Measurements from ENCODE around the gene ATAD3C. TPM values are rescaled to one million over a fixed set of nuclear protein-coding genes. Genes with fewer than 3 reads are reported as not detected.
"Not testable (repeated sequence)": the region's sequence is repeated elsewhere in the genome, so short reads cannot be mapped to it uniquely, and the experiment has no call there.

Gene ATAD3C
- total and polyA plus RNA-seq, 2 donors (not counting 3 experiments of a cell fraction or from before 2014, with no cell fraction given), result 0.01 TPM; not detected in 1

DNA sequence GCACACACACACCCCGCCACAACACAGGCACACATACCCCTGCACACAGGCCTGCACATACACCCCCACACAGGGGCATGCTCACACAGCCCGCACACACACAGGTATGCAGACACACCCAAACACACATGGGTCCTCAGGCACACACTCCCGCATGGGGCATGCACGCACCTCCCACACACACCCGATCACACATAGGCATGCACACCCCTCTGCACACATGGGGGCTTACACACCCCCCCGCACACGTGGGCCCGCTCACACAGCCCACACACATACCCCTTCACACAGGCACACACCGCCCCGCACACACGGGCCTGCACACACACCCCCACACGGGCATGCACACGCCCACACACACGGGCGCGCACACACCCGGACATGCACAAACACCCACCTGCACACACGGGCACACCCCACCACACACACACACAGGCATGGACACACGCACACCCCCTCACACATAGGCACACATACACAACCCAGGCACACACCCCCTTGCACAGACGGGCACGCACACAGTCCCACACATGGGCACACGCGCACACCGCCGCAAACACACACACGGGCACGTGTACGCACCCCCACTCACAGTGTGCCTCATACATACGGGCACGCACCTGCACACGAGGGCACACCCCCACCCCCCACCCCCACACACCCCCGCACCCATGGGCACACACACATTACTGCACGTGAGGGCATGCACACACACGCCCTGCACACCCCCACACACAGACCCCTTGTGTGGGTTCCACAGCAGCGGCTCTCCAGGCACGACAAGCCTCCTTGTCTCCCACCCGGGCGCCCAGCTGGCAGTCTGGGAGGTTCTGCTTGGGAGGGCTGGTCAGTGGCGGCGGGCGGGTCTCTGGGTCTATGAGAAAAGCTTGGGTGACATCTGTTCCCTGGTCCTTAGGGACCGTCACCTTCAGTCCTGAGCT is 30.3 kb downstream of the ATAD3C start:
- H2AFZ ChIP-seq (ENCODE audit: low read depth, low read length), result no peak overlapping the region
- H3K79me2 ChIP-seq (ENCODE audit: control insufficient read depth, insufficient read depth, low read length), result peaks cover 14% of the 10 kb centered on the region
- no peak overlapping the region for H3K9ac ChIP-seq (replicated peaks; ENCODE audit: extremely low read depth, insufficient read depth, low read length)
- no peak overlapping the region for H3K27ac ChIP-seq (ENCODE audit: insufficient read depth, low read depth, low read length)
- ChIA-PET CTCF (no interaction called here), POLR2A (no interaction called here)
- H3K9me1 ChIP-seq (replicated peaks; ENCODE audit: control insufficient read depth, extremely low read depth, insufficient read depth, low read length), result no peaks in the 10 kb centered on the region
- no peak for FAIRE-seq
- no TSS peak for BruUV-seq (replicated peaks)
- no peaks in the 10 kb centered on the region for H3K9me3 ChIP-seq (replicated peaks; ENCODE audit: control insufficient read depth, insufficient read depth, low read length)
- no peak overlapping the region for H3K4me3 ChIP-seq (replicated peaks in 1 of 3; ENCODE audit: insufficient read depth in 1 of 3, low read depth in 1 of 3, low read length in 3 of 3)
- dilution Hi-C loops (cut with MboI; ENCODE audit: extremely low pct_ligation_motif_present, low sequenced_read_pairs), result no loop called here
- H4K20me1 ChIP-seq (replicated peaks; ENCODE audit: control insufficient read depth, extremely low read depth, insufficient read depth, low read length), result no peaks in the 10 kb centered on the region
- H3K27me3 ChIP-seq (ENCODE audit: control insufficient read depth in 2 of 2, insufficient read depth in 2 of 2, low read length in 2 of 2), result no peaks in the 10 kb centered on the region
- intact Hi-C loops (cut with micrococcal nuclease), result no loop called here
- no peaks in the 10 kb centered on the region for H3K4me1 ChIP-seq (ENCODE audit: control insufficient read depth, extremely low read depth, insufficient read depth, low read length)
- no peak overlapping the region for H3K4me2 ChIP-seq (ENCODE audit: insufficient read depth, low read length)
- no peak for TF ChIP-seq FOS (IDR thresholded peaks at IDR 0.05; ENCODE audit: borderline replicate concordance, insufficient read depth, low read length)
- H3K36me3 ChIP-seq (ENCODE audit: control insufficient read depth in 2 of 2, extremely low read depth in 1 of 2, insufficient read depth in 2 of 2, low read length in 2 of 2), result peaks cover 4 to 22% of the 10 kb centered on the region in 2 experiments
- no peak for DNase-seq (ENCODE audit: low read depth, low spot score)

GRCh38 chr1:1480488-1480867 is 31.0 kb downstream of the ATAD3C start:
- H3K9ac ChIP-seq (replicated peaks; ENCODE audit: extremely low read depth, insufficient read depth, low read length); CTCF ChIA-PET; BruUV-seq (replicated peaks); H3K9me1 ChIP-seq (replicated peaks; ENCODE audit: control insufficient read depth, extremely low read depth, insufficient read depth, low read length); dilution Hi-C loops (cut with MboI; ENCODE audit: extremely low pct_ligation_motif_present, low sequenced_read_pairs); H3K9me3 ChIP-seq (replicated peaks; ENCODE audit: control insufficient read depth, insufficient read depth, low read length); H3K4me1 ChIP-seq (ENCODE audit: control insufficient read depth, extremely low read depth, insufficient read depth, low read length); H3K4me2 ChIP-seq (ENCODE audit: insufficient read depth, low read length); H4K20me1 ChIP-seq (replicated peaks; ENCODE audit: control insufficient read depth, extremely low read depth, insufficient read depth, low read length); DNase-seq (ENCODE audit: low read depth, low spot score); H3K27ac ChIP-seq (ENCODE audit: insufficient read depth, low read depth, low read length); intact Hi-C loops (cut with micrococcal nuclease); H2AFZ ChIP-seq (ENCODE audit: low read depth, low read length); H3K27me3 ChIP-seq (ENCODE audit: control insufficient read depth in 2 of 2, insufficient read depth in 2 of 2, low read length in 2 of 2); H3K4me3 ChIP-seq (replicated peaks in 1 of 3; ENCODE audit: insufficient read depth in 1 of 3, low read depth in 1 of 3, low read length in 3 of 3); POLR2A ChIA-PET; FAIRE-seq: not testable (repeated sequence)
- peaks cover 4 to 22% of the 10 kb centered on the region in 2 experiments for H3K36me3 ChIP-seq (ENCODE audit: control insufficient read depth in 2 of 2, extremely low read depth in 1 of 2, insufficient read depth in 2 of 2, low read length in 2 of 2)
- peaks cover 10% of the 10 kb centered on the region for H3K79me2 ChIP-seq (ENCODE audit: control insufficient read depth, insufficient read depth, low read length)

GRCh38 chr1:1481811-1482210 is 32.3 kb downstream of the ATAD3C start:
- H3K36me3 ChIP-seq (ENCODE audit: control insufficient read depth in 2 of 2, extremely low read depth in 1 of 2, insufficient read depth in 2 of 2, low read length in 2 of 2), result peaks cover 4 to 28% of the 10 kb centered on the region in 2 experiments
- dilution Hi-C loops (cut with MboI; ENCODE audit: extremely low pct_ligation_motif_present, low sequenced_read_pairs); H3K27ac ChIP-seq (ENCODE audit: insufficient read depth, low read depth, low read length); DNase-seq (ENCODE audit: low read depth, low spot score); H2AFZ ChIP-seq (ENCODE audit: low read depth, low read length); H3K9me1 ChIP-seq (replicated peaks; ENCODE audit: control insufficient read depth, extremely low read depth, insufficient read depth, low read length); H3K4me2 ChIP-seq (ENCODE audit: insufficient read depth, low read length); CTCF ChIA-PET; H3K79me2 ChIP-seq (ENCODE audit: control insufficient read depth, insufficient read depth, low read length); POLR2A ChIA-PET; H3K4me3 ChIP-seq (replicated peaks in 1 of 3; ENCODE audit: insufficient read depth in 1 of 3, low read depth in 1 of 3, low read length in 3 of 3); H4K20me1 ChIP-seq (replicated peaks; ENCODE audit: control insufficient read depth, extremely low read depth, insufficient read depth, low read length); H3K9ac ChIP-seq (replicated peaks; ENCODE audit: extremely low read depth, insufficient read depth, low read length); H3K9me3 ChIP-seq (replicated peaks; ENCODE audit: control insufficient read depth, insufficient read depth, low read length); BruUV-seq (replicated peaks); H3K27me3 ChIP-seq (ENCODE audit: control insufficient read depth in 2 of 2, insufficient read depth in 2 of 2, low read length in 2 of 2); H3K4me1 ChIP-seq (ENCODE audit: control insufficient read depth, extremely low read depth, insufficient read depth, low read length); intact Hi-C loops (cut with micrococcal nuclease); FAIRE-seq: not testable (repeated sequence)

Data from endothelial cell of umbilical vein (primary cell).